GM12874 (cell line): Measurements from ENCODE around the gene PCNX2.

Source experiments
- CTCF ChIP-seq: IDR thresholded peaks from 2 replicates; pipeline ENCODE4 v1.5.1; 2011; ENCODE audit warnings: low read depth, mild to moderate bottlenecking, control low read depth, low read length, moderate library complexity; ENCODE audit not compliant: insufficient read depth

PCNX2 gene

GRCh38 chr1:233082778-233083550 lies 212.6 kb downstream of the PCNX2 start:
- no peak for TF ChIP-seq CTCF

DNA sequence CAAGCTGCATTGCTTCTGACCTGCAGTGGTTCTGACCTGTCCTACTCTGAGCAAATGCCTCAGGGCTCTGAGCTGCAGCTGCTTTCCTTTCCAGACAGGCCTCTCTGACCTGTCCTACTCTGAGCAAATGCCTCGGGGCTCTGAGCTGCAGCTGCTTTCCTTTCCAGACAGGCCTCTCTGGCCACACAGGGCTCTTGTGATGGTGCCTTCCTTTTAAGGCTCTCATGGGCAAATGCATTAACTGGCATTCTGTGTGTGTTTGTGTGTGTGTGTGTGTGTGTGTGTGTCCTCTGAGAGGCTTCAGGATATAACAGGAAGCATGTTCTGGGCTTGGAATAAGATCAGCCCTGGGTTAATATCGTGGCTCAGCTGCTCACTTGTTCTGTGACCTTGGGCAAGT lies 213.8 kb downstream of the PCNX2 start:
- no peak for TF ChIP-seq CTCF

DNA sequence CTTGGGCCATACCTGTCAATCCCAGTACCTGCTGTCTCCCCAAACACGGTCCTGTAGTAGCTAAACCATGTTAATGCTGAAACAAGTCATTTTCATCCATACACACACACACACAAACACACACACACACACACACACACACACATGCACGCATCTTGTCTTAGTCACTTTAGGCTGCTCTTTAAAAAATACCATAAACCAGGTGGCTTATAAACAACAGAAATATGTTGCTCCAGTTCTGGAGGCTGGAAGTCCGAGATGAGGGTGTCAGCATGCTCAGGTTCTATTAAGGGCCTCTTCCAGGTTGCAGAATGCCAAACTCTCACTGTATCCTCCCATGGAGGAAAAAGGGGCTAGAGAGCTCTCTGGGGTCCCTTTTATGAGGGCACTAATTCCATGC lies 215.2 kb downstream of the PCNX2 start:
- no peak for TF ChIP-seq CTCF

DNA sequence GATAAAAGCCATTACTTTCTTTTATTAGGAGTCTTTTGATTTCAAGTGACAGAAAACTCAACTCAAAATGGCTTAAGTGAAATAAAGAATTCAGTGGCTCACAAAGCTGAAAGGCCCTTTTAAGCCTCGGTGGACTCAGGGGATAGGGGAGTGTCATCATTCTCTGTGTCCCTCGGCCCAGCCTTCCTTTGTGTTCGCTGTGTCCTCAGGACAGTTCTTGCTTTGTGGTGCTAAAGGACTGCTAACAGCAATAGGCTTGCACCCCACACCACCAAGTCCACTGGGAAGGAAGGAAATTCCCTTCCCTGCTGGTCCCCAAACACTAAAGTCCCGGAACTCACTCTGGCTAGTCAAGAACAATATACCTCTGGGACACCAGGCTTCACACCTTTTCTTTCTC lies 216.0 kb downstream of the PCNX2 start:
- TF ChIP-seq CTCF = no peak

GRCh38 chr1:233078396-233078795 lies 217.1 kb downstream of the PCNX2 start:
- TF ChIP-seq CTCF = no peak

DNA sequence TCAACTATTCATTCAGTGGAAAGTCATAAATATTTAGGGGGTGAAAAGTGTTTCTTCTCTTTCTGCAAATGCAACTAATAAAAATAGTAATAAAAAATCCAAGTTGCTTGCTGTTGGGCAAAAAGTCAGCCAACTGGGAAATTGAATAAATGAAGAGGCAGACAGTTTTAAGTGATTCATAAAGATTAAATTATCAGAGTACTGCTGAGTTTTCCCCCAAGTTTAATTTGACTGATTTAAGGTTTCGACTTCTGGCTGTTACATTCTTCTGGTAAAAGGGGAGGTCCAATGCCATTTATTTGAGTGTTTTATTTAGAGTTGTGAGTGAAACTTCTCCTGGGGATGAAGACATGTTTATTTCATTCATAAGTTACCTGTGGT lies 219.6 kb downstream of the PCNX2 start:
- TF ChIP-seq CTCF = no peak

GRCh38 chr1:233066087-233066486 lies 229.4 kb downstream of the PCNX2 start:
- no peak for TF ChIP-seq CTCF
